ENCODE results near the gene GC.

DNA sequence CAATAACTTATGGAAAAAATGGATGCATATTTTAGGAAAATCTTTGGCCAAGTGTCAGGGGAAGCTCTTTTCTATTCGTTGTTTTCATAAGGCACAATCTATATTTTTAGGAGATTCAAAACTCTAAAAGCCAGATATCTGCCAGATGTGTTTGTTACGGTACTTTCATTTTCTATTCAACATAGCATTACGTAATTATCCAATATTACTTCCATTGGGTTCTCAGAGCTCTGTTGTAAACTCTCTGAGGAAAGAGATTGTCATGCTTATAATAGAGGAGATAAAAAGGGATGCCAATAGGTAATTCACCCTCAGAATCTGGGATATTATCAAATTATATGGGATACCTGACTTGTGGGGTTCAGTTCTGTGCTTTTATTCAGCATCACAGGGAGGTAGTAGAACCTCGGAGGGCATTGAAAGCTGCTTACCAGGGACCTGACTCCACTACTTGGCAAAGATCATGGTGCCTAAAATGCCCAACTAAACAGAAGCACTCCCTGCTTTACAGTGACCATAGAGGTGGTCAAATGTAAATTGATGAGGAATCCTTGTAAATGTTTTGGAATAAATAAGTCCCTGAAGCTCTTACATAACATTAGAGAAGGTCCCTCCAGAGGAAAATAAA, 32.9 kb upstream of the GC start:
- TF ChIP-seq CTCF (IDR thresholded peaks at IDR 0.05; ENCODE audit: insufficient read depth, low read depth, low read length) (no peak), EZH2 (IDR thresholded peaks at IDR 0.05; ENCODE audit: insufficient read depth, low read length) (no peak)
